Adipocyte (in vitro differentiated cells): Measurements from ENCODE around the gene DNMBP.

ENCODE experiments used
- DNase-seq: peaks from one replicate; pipeline ENCODE4 v3.0.0-alpha.2; 2015; ENCODE audit warnings: low read depth
- H3K27me3 ChIP-seq: replicated peaks from 2 replicates; pipeline ENCODE4 v1.7.0; 2013; ENCODE audit warnings: mild to moderate bottlenecking, low read length, moderate library complexity; ENCODE audit not compliant: control insufficient read depth, insufficient read depth
- H3K36me3 ChIP-seq: 2 replicates; pipeline ENCODE4 v1.7.0; 2013; ENCODE audit warnings: low read length, mild to moderate bottlenecking, moderate library complexity; ENCODE audit not compliant: control insufficient read depth, insufficient read depth, severe bottlenecking
- H3K4me1 ChIP-seq: 2 replicates; pipeline ENCODE4 v1.7.0; 2013; ENCODE audit warnings: mild to moderate bottlenecking, low read length, moderate library complexity; ENCODE audit not compliant: control insufficient read depth, insufficient read depth
- H3K4me3 ChIP-seq: 2 replicates; pipeline ENCODE4 v1.7.0; 2013; ENCODE audit warnings: mild to moderate bottlenecking, low read length, moderate library complexity
- H3K9ac ChIP-seq: 2 replicates; pipeline ENCODE4 v1.7.0; 2013; ENCODE audit warnings: mild to moderate bottlenecking, low read length, moderate library complexity
- H3K9me3 ChIP-seq: 2 replicates; pipeline ENCODE4 v1.7.0; 2013; ENCODE audit warnings: mild to moderate bottlenecking, low read length, moderate library complexity; ENCODE audit not compliant: control insufficient read depth

Gene DNMBP

DNA sequence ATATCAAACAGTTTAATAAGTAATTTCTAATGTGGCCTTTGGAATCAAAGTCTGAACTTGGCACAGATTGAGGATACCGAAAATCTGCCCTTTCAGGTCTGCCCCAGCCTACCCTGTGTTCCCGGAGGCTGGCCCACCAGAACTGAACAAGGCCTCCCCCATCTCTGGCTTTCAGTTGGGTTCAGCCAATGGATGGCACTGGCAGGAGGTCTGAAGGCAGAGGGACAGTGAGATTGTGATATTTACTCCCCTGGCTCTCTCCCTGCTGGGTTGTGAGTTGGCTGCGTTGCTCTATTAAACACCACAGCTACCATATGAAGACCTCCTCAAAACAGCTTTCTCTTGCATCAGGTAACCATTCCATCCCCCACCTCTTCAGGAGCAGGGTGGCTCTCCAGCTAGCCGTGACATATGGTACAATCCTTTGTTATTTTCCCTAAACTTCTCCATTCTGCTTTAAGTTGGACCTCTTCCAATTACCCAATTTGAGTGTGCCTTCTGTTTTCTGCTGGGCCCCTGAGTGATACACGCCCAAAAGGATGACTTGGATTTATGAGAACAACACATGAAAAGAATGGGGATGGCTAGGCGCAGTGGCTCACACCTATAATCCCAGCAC lies 28.1 kb downstream of the DNMBP start:
- peaks cover 75% of the 10 kb centered on the region for H3K4me1 ChIP-seq
- DNase-seq, result peak; percentile 47
- peak overlapping the region; percentile 45 for H3K9ac ChIP-seq

DNA sequence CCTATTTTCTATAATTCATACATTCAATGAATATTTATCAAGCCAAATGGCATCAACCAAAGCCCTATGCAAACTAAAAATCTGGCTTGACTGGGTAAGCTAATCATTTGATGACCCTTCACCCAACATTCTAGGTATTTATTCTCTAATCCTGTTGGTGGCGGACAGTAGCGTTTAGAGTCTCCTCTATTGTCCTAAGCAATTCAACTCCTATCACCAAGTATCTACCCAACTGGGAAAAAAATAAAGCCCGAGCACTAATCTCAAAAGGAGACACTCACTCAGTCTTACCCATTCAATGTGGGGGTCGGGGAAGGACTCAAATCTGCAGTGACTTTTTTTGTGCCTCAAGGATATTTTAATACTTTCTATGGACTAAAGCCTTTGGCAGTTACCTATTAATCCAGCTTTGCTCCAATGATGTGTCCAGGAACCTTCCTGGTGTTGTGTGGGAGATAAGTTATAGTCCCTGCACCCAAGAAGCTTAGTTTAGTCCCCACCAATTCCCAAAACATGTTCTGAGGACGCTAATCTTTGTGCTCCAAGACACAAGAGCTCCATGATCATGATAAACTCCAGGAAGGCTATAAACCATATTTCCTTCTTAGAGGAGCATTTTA lies 30.6 kb downstream of the DNMBP start:
- Histone ChIP-seq H3K27me3 (no peaks in the 10 kb centered on the region), H3K4me3 (no peak overlapping the region), H3K4me1 (peaks cover 82% of the 10 kb centered on the region), H3K36me3 (peaks cover 5% of the 10 kb centered on the region), H3K9ac (no peak overlapping the region), H3K9me3 (no peaks in the 10 kb centered on the region)
- no peak for DNase-seq

More for the DNA sequence above, 28.1 kb downstream of the DNMBP start:
- Histone ChIP-seq H3K9me3 (no peaks in the 10 kb centered on the region), H3K27me3 (no peaks in the 10 kb centered on the region), H3K36me3 (peaks cover 11% of the 10 kb centered on the region), H3K4me3 (no peak overlapping the region)

GRCh38 chr10:99977916-99978315 lies 31.8 kb downstream of the DNMBP start:
- H3K9ac ChIP-seq, result peak overlapping the region; percentile 85
- H3K4me1 ChIP-seq, result peaks cover 69% of the 10 kb centered on the region
- H3K4me3 ChIP-seq, result peak overlapping the region; percentile 76
- H3K9me3 ChIP-seq, result no peaks in the 10 kb centered on the region
- peaks cover 7% of the 10 kb centered on the region for H3K36me3 ChIP-seq
- no peak for DNase-seq
- H3K27me3 ChIP-seq, result no peaks in the 10 kb centered on the region

DNA sequence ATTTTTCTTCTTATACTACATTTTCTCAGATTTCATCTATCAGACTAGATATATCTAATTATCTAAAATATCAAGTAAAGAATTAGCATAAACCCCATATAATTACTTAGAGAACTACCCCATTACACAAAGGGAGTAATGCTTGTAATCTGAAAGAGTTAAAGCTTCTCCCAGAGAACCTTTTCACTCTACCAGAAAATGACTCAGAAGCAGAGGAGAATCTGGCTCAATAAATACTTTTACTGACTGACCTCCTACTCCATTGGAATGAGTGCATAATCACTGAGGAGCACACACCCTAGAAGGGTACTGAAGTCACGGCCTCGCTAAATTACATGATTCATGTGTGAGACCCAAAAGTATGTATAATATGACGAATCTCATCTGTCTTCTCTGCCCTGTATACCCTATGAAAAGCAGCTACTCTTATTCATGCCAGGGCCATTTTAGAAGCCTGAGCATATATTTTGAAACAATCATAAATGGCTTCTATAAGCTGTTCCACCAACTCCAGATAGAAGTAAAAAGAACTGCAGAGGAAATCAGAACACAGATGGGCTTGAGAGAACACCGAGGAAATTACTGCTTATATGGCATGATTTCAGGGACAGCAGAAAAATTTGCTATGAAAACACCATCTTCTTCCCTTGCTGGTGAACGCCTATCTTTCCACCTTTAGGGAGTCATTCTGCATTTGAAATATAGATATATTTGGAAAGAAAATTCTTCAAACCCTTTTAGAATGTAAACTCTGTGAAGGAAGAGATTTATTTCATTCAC lies 32.7 kb downstream of the DNMBP start:
- Histone ChIP-seq H3K9ac (peak overlapping the region; percentile 85), H3K4me1 (peaks cover 63% of the 10 kb centered on the region), H3K4me3 (peak overlapping the region; percentile 76), H3K36me3 (peaks cover 7% of the 10 kb centered on the region), H3K9me3 (no peaks in the 10 kb centered on the region), H3K27me3 (no peaks in the 10 kb centered on the region)
- DNase-seq, result peak; percentile 97

- Histone ChIP-seq H3K27me3 (no peaks in the 10 kb centered on the region), H3K4me3 (peak overlapping the region; percentile 76), H3K4me1 (peaks cover 54% of the 10 kb centered on the region), H3K9me3 (no peaks in the 10 kb centered on the region), H3K36me3 (peaks cover 14% of the 10 kb centered on the region), H3K9ac (peak overlapping the region; percentile 85)
- DNase-seq, result peak; percentile 90
Measured at GRCh38 chr10:99975942-99976809, 33.6 kb downstream of the DNMBP start.

- no peak for DNase-seq
Measured at GRCh38 chr10:99975106-99975829, 34.5 kb downstream of the DNMBP start.

GRCh38 chr10:99973190-99973589 lies 36.6 kb downstream of the DNMBP start:
- Histone ChIP-seq H3K4me3 (no peak overlapping the region), H3K4me1 (peaks cover 27% of the 10 kb centered on the region), H3K36me3 (peaks cover 41% of the 10 kb centered on the region), H3K27me3 (no peaks in the 10 kb centered on the region), H3K9ac (peak overlapping the region; percentile 39), H3K9me3 (no peaks in the 10 kb centered on the region)
- peak; percentile 43 for DNase-seq

More at GRCh38 chr10:99975106-99975829, 34.5 kb downstream of the DNMBP start:
- H3K9ac ChIP-seq, result peak overlapping the region; percentile 85
- peaks cover 20% of the 10 kb centered on the region for H3K36me3 ChIP-seq
- peaks cover 47% of the 10 kb centered on the region for H3K4me1 ChIP-seq
- no peak overlapping the region for H3K4me3 ChIP-seq
- no peaks in the 10 kb centered on the region for H3K27me3 ChIP-seq
- H3K9me3 ChIP-seq, result no peaks in the 10 kb centered on the region

DNA sequence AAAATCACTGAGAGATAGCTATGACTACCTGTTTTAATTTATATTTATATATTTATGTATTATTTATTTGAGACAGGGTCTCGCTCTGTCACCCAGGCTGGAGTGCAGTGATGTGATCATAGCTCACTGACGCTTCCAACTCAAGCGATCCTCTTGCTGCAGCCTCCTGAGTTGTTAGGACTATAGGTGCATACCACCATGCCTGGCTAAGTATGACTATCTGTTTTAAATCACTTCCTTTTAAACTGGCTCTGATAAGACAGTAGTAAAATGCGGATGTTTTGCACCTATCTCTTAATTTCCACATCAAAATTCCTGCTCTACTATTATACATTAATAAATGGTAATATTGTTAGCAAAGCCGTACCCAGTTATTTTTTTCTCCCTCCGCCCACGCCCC lies 41.8 kb downstream of the DNMBP start:
- peaks cover 63% of the 10 kb centered on the region for H3K36me3 ChIP-seq
- DNase-seq, result no peak
- H3K27me3 ChIP-seq, result no peaks in the 10 kb centered on the region
- no peaks in the 10 kb centered on the region for H3K9me3 ChIP-seq
- H3K4me1 ChIP-seq, result peaks cover 19% of the 10 kb centered on the region
- no peak overlapping the region for H3K4me3 ChIP-seq
- no peak overlapping the region for H3K9ac ChIP-seq

GRCh38 chr10:99966306-99966705 lies 43.4 kb downstream of the DNMBP start:
- Histone ChIP-seq H3K36me3 (peaks cover 57% of the 10 kb centered on the region), H3K4me3 (no peak overlapping the region), H3K4me1 (peaks cover 19% of the 10 kb centered on the region), H3K27me3 (no peaks in the 10 kb centered on the region), H3K9ac (peak overlapping the region; percentile 25), H3K9me3 (no peaks in the 10 kb centered on the region)
- peak; percentile 90 for DNase-seq

- peak overlapping the region; percentile 10 for H3K9ac ChIP-seq
- no peaks in the 10 kb centered on the region for H3K27me3 ChIP-seq
- H3K4me1 ChIP-seq, result peaks cover 19% of the 10 kb centered on the region
- H3K9me3 ChIP-seq, result no peaks in the 10 kb centered on the region
- peaks cover 53% of the 10 kb centered on the region for H3K36me3 ChIP-seq
- peak; percentile 58 for DNase-seq
- no peak overlapping the region for H3K4me3 ChIP-seq
Measured at GRCh38 chr10:99965700-99966099, 44.0 kb downstream of the DNMBP start.
